SK-N-SH (cell line): Measurements from ENCODE around the gene CRYBG2.
"Not testable (repeated sequence)": the region's sequence is repeated elsewhere in the genome, so short reads cannot be mapped to it uniquely, and the experiment has no call there.

Source experiments
- EP300 ChIP-seq, 2 experiments: IDR thresholded peaks; 2 replicates each; pipeline versions ENCODE4 v1.4.0 to v1.6.1; 2012; ENCODE audit warnings: borderline replicate concordance in 1 of 2, low read depth in 1 of 2, low read length in 1 of 2
- JUND ChIP-seq: IDR thresholded peaks from 2 replicates; pipeline ENCODE4 v1.4.0; 2012
- MXI1 ChIP-seq: IDR thresholded peaks from 2 replicates; pipeline ENCODE4 v1.6.1; 2012; ENCODE audit warnings: mild to moderate bottlenecking, low read depth, low read length, improper control_type of control experiment
- NFIC ChIP-seq: IDR thresholded peaks from 2 replicates; pipeline ENCODE4 v1.4.0; 2012; ENCODE audit warnings: borderline replicate concordance
- POLR2AphosphoS5 ChIP-seq: IDR thresholded peaks from 2 replicates; pipeline ENCODE4 v1.6.1; 2012; ENCODE audit warnings: low read depth, low read length
- SIN3A ChIP-seq: IDR thresholded peaks from 2 replicates; pipeline ENCODE4 v1.6.1; 2012; ENCODE audit warnings: low read depth, mild to moderate bottlenecking, low read length, moderate library complexity, borderline replicate concordance
- TCF12 ChIP-seq: IDR thresholded peaks from 2 replicates; pipeline ENCODE4 v1.4.0; 2012
- YY1 ChIP-seq: IDR thresholded peaks from 2 replicates; pipeline ENCODE4 v1.4.0; 2012; ENCODE audit warnings: low read depth, mild to moderate bottlenecking
- TF ChIP-seq, protein P1 (sequence below): IDR thresholded peaks from 2 replicates; pipeline ENCODE4 v1.6.1; 2012; ENCODE audit warnings: mild to moderate bottlenecking, low read depth, low read length, moderate library complexity
- TF ChIP-seq, protein P2 (sequence below): fragments of 200-600 bp; sonication (generic); IDR thresholded peaks from 2 replicates; pipeline ENCODE4 v1.6.1; 2017; ENCODE audit warnings: antibody characterized with exemption, mild to moderate bottlenecking, moderate library complexity

DNA sequence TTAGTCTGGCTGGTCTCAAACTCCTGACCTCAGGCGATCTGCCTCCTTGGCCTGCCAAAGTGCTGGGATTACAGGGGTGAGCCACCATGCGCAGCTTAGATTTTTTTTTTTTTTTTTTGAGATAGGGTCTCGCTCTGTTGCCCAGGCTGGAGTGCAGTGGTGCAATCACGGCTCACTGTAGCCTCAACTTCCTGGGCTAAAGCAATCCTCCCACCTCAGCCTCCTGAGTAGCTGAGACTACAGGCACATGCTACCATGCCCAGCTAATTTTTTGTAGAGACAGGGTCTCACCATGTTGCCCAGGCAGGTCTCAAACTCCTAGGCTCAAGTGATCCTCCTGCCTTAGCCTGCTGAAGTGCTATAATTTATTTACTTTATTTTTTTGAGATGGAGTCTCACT is 24.6 kb downstream of the CRYBG2 start:
- not testable (repeated sequence) for TF ChIP-seq EP300 (IDR thresholded peaks at IDR 0.05; ENCODE audit: borderline replicate concordance in 1 of 2, low read depth in 1 of 2, low read length in 1 of 2); MXI1; POLR2AphosphoS5; TCF12; NFIC; YY1; JUND; SIN3A
- TF ChIP-seq, protein P1, sequence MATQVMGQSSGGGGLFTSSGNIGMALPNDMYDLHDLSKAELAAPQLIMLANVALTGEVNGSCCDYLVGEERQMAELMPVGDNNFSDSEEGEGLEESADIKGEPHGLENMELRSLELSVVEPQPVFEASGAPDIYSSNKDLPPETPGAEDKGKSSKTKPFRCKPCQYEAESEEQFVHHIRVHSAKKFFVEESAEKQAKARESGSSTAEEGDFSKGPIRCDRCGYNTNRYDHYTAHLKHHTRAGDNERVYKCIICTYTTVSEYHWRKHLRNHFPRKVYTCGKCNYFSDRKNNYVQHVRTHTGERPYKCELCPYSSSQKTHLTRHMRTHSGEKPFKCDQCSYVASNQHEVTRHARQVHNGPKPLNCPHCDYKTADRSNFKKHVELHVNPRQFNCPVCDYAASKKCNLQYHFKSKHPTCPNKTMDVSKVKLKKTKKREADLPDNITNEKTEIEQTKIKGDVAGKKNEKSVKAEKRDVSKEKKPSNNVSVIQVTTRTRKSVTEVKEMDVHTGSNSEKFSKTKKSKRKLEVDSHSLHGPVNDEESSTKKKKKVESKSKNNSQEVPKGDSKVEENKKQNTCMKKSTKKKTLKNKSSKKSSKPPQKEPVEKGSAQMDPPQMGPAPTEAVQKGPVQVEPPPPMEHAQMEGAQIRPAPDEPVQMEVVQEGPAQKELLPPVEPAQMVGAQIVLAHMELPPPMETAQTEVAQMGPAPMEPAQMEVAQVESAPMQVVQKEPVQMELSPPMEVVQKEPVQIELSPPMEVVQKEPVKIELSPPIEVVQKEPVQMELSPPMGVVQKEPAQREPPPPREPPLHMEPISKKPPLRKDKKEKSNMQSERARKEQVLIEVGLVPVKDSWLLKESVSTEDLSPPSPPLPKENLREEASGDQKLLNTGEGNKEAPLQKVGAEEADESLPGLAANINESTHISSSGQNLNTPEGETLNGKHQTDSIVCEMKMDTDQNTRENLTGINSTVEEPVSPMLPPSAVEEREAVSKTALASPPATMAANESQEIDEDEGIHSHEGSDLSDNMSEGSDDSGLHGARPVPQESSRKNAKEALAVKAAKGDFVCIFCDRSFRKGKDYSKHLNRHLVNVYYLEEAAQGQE = not testable (repeated sequence)
- TF ChIP-seq, protein P2, sequence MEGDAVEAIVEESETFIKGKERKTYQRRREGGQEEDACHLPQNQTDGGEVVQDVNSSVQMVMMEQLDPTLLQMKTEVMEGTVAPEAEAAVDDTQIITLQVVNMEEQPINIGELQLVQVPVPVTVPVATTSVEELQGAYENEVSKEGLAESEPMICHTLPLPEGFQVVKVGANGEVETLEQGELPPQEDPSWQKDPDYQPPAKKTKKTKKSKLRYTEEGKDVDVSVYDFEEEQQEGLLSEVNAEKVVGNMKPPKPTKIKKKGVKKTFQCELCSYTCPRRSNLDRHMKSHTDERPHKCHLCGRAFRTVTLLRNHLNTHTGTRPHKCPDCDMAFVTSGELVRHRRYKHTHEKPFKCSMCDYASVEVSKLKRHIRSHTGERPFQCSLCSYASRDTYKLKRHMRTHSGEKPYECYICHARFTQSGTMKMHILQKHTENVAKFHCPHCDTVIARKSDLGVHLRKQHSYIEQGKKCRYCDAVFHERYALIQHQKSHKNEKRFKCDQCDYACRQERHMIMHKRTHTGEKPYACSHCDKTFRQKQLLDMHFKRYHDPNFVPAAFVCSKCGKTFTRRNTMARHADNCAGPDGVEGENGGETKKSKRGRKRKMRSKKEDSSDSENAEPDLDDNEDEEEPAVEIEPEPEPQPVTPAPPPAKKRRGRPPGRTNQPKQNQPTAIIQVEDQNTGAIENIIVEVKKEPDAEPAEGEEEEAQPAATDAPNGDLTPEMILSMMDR = not testable (repeated sequence)
